ENCODE results near the gene DOCK2.

The DOCK2 gene

DNA sequence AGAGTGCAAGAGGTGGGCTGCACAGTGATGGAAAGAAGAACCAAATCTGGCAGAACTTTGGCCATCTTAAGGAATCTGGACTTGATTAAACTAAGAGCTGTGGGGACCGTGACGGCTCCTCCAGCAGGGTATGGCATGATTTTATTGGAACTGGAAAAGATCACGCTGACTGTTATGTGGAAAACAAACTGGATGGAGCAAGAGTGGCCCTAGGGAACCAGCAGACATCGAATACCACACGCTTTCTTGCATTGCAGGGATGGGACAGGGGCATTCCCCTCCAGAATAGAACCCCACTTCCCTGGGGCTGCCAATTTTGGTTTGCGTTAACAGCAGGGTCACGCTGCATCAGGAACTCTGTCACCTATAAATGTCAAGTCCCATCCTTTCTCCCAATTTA is 304.5 kb downstream of the DOCK2 start:
- no peak overlapping the region for H3K4me3 ChIP-seq (ENCODE audit: low read length)
- no peak for DNase-seq (ENCODE audit: low read depth)
- TF ChIP-seq, protein P1, sequence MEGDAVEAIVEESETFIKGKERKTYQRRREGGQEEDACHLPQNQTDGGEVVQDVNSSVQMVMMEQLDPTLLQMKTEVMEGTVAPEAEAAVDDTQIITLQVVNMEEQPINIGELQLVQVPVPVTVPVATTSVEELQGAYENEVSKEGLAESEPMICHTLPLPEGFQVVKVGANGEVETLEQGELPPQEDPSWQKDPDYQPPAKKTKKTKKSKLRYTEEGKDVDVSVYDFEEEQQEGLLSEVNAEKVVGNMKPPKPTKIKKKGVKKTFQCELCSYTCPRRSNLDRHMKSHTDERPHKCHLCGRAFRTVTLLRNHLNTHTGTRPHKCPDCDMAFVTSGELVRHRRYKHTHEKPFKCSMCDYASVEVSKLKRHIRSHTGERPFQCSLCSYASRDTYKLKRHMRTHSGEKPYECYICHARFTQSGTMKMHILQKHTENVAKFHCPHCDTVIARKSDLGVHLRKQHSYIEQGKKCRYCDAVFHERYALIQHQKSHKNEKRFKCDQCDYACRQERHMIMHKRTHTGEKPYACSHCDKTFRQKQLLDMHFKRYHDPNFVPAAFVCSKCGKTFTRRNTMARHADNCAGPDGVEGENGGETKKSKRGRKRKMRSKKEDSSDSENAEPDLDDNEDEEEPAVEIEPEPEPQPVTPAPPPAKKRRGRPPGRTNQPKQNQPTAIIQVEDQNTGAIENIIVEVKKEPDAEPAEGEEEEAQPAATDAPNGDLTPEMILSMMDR (IDR thresholded peaks at IDR 0.05; ENCODE audit: insufficient read depth, low read depth, low read length, missing control alignments), result no peak

DNA sequence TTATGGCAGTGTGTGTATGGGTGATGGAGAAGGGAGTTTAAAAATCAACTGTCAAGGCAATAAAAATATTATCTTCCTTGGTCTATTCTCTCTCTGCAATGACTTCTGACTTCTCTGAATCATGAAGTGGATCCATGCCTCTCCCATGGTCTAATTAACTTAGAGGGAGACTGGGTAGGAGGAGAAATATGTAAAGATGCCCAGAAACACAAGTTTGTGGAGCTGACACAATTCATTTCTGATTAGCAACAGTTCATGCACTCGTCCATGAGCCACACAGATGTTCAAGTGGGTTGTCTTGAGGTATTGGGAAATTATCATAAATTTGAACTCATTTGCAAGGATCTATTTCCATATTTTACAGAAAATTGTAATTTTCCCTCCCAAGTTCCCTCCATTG is 305.1 kb downstream of the DOCK2 start:
- no peak for DNase-seq (ENCODE audit: low read depth)
- no peak overlapping the region for H3K4me3 ChIP-seq (ENCODE audit: low read length)
- TF ChIP-seq, protein P1 (IDR thresholded peaks at IDR 0.05; ENCODE audit: insufficient read depth, low read depth, low read length, missing control alignments), result no peak

DNA sequence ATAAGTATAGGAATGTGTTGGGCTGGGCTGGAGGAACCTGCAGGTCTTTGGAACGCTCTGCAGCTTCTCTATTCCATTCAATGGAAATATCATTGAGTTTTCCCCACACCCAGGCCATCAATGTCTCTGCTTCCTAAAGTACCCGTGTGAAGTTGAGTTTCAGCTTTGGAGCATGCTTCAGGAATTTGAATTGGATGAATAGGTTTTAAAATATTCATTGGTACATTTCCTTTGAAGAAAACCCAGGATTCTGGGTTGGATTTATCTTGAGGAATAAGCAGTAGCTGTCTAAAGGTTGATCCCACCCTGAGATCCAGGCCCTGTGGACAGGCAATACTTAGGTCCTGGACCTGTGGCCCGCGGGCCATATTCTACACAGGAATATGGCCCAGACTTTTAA is 306.0 kb downstream of the DOCK2 start:
- DNase-seq (ENCODE audit: low read depth), result no peak
- TF ChIP-seq, protein P1 (IDR thresholded peaks at IDR 0.05; ENCODE audit: insufficient read depth, low read depth, low read length, missing control alignments), result no peak
- H3K4me3 ChIP-seq (ENCODE audit: low read length), result no peak overlapping the region

DNA sequence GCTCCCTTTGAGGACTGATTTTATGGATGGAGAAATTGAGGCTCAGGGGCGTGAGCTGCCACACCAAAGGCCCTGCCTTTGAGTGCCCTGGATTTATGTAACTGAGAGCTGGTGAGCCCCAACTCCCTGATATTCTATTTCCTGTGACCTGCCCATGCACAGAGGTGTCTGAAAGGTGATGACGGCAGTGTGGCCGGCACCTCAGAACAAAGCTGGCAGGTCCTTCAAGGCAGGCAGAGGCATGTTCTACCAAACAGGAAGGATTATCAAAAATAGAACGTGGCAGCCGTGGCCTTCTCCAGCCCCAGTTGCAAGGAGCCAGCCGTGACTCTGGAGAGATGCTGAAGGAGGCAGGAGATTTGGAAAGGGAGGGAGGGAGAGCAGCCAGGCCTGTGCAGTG is 307.0 kb downstream of the DOCK2 start:
- H3K4me3 ChIP-seq (ENCODE audit: low read length), result no peak overlapping the region
- peak; percentile 81 for DNase-seq (ENCODE audit: low read depth)
- TF ChIP-seq, protein P1 (IDR thresholded peaks at IDR 0.05; ENCODE audit: insufficient read depth, low read depth, low read length, missing control alignments), result no peak

DNA sequence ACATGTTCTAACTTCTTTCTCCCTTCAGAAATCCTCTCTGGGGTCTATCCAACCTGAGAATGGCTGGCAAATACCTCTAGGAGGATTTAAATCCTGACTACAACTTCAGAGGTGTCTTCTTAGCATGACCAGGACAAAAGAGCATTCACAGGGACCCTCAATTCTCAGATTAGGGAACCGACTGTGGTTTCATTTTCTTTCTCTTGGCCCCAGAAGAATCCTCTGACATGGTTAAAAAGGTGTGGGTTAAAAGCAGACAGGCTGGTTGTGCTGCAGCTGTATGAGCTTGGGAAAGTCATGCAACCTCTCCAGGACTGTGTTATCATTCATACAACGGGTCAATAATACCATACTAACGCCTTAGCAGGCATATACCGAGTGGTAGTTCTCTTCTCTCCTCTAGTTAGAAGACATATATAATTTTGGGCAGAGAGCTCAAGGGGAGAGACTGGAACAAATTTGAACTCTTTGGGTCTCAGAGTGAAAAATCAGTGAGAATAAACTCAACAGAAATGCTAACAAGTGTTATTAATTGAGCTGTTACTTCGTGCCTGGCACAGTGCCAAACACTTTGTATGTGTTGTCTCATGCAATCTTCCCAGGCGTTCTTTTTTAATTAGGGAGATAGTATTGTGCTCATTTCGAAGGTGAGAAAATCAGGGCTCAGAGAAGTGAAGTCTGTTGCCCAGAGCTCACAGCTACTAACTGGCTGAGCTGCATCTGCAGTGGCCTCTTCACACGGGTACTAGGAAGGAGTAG is 308.0 kb downstream of the DOCK2 start:
- TF ChIP-seq, protein P1 (IDR thresholded peaks at IDR 0.05; ENCODE audit: insufficient read depth, low read depth, low read length, missing control alignments), result no peak
- H3K4me3 ChIP-seq (ENCODE audit: low read length), result no peak overlapping the region
- DNase-seq (ENCODE audit: low read depth), result peak; percentile 30

DNA sequence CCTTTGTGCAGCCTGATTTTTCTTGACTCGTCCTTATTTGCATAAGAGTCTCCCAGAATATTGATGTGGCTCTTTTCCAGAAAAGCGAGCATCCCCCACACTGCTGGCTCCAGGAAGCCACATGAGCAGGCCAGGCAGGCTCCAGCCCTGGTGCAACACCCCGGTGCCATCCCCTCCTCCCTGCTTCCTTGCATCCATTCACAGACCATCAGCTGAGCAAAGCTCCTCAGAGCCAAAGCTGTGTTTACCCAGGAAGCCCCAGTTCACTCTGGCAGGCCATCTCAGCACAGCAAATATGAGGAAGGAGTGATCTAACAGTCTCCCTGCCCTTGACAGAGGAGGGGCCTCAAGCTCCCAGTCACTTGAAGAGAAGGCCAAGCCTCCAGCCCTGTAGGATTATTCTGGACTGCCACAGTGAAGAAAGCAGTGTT is 308.8 kb downstream of the DOCK2 start:
- H3K4me3 ChIP-seq (ENCODE audit: low read length), result no peak overlapping the region
- TF ChIP-seq, protein P1 (IDR thresholded peaks at IDR 0.05; ENCODE audit: insufficient read depth, low read depth, low read length, missing control alignments), result no peak
- peak; percentile 88 for DNase-seq (ENCODE audit: low read depth)

DNA sequence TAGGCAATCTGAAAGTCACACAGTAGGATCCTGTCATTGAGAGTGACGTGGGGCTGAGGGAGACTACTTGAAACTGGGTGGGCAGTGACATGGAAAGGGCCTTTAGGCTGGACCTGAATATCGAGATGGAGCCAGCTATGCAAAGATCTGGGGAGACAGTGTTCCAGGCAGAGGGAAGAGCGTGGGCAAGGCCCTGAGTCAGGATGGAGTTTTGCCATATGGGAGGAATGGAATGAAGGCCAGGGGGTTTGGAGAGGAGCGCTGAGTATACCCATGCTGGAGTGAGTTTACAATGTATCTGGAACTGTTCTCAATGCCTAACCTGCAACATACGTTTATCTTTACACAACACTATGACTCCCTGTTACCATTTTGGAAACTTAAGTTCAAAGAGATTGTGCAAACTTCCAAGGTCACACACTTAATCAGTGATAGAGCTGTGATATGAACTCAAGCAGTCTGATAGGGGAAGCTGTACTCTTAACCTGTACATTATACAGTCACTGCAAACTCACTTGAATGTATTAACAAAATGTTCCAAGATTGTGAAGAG is 309.7 kb downstream of the DOCK2 start:
- no peak for DNase-seq (ENCODE audit: low read depth)
- H3K4me3 ChIP-seq (ENCODE audit: low read length), result no peak overlapping the region
- TF ChIP-seq, protein P1 (IDR thresholded peaks at IDR 0.05; ENCODE audit: insufficient read depth, low read depth, low read length, missing control alignments), result no peak
